IPS-18a (cell line): ENCODE data around the gene PRR32.

Experiments
- H3K27ac ChIP-seq: one replicate; pipeline ENCODE4 v1.5.1; 2013; ENCODE audit warnings: low read length
- H3K27me3 ChIP-seq: one replicate; pipeline ENCODE4 v1.6.1; 2013; ENCODE audit warnings: mild to moderate bottlenecking, low read length; ENCODE audit not compliant: control insufficient read depth, insufficient read depth
- H3K36me3 ChIP-seq: one replicate; pipeline ENCODE4 v1.6.1; 2013; ENCODE audit warnings: low read depth, low read length; ENCODE audit not compliant: control insufficient read depth
- H3K4me1 ChIP-seq: one replicate; pipeline ENCODE4 v1.6.1; 2013; ENCODE audit warnings: low read depth, low read length; ENCODE audit not compliant: control insufficient read depth
- H3K4me3 ChIP-seq: one replicate; pipeline ENCODE4 v1.5.1; 2013; ENCODE audit warnings: low read length
- H3K9ac ChIP-seq: one replicate; pipeline ENCODE4 v1.6.1; 2013; ENCODE audit warnings: mild to moderate bottlenecking, low read length, moderate library complexity
- H3K9me3 ChIP-seq: one replicate; pipeline ENCODE4 v1.6.1; 2013; ENCODE audit warnings: low read depth, low read length; ENCODE audit not compliant: control insufficient read depth

Gene PRR32

GRCh38 chrX:126855839-126856524 is 36.5 kb downstream of the PRR32 start:
- Histone ChIP-seq H3K4me3 (no peak overlapping the region), H3K27ac (no peak overlapping the region), H3K4me1 (no peaks in the 10 kb centered on the region), H3K9ac (no peak overlapping the region), H3K9me3 (peaks cover 16% of the 10 kb centered on the region), H3K27me3 (no peaks in the 10 kb centered on the region), H3K36me3 (no peaks in the 10 kb centered on the region)
